Embryonic facial prominence (tissue), 1 donor: ENCODE measurements around the gene REC114.
"Not testable (repeated sequence)": the region's sequence is repeated elsewhere in the genome, so short reads cannot be mapped to it uniquely, and the experiment has no call there.

ENCODE experiments used
- DNase-seq: peaks from one replicate; pipeline ENCODE4 v3.0.0-alpha.2; 2016; ENCODE audit errors: extremely low spot score

Gene REC114

GRCh38 chr15:73527598-73527997 is 84.6 kb downstream of the REC114 start:
- no peak for DNase-seq

- no peak for DNase-seq
Observed at GRCh38 chr15:73530649-73531048, 87.7 kb downstream of the REC114 start.

- no peak for DNase-seq
Observed at GRCh38 chr15:73538123-73538522, 95.2 kb downstream of the REC114 start.

- DNase-seq = no peak
Observed at GRCh38 chr15:73538563-73539211, 95.7 kb downstream of the REC114 start.

GRCh38 chr15:73539212-73540128 is 96.5 kb downstream of the REC114 start:
- no peak for DNase-seq

- DNase-seq = no peak
Observed at GRCh38 chr15:73540161-73540560, 97.2 kb downstream of the REC114 start.

- DNase-seq = no peak
Observed at GRCh38 chr15:73541479-73541878, 98.5 kb downstream of the REC114 start.

GRCh38 chr15:73548925-73549324 is 106.0 kb downstream of the REC114 start:
- not testable (repeated sequence) for DNase-seq

GRCh38 chr15:73550190-73550589 is 107.2 kb downstream of the REC114 start:
- DNase-seq = no peak

- DNase-seq = no peak
Observed at GRCh38 chr15:73555080-73555479, 112.1 kb downstream of the REC114 start.

GRCh38 chr15:73558529-73558928 is 115.6 kb downstream of the REC114 start:
- no peak for DNase-seq

GRCh38 chr15:73560501-73561117 is 117.6 kb downstream of the REC114 start:
- DNase-seq = peak; percentile 70

GRCh38 chr15:73564255-73564654 is 121.3 kb downstream of the REC114 start:
- DNase-seq = no peak

- DNase-seq = no peak
Observed at GRCh38 chr15:73567020-73567419, 124.1 kb downstream of the REC114 start.

- DNase-seq = no peak
Observed at GRCh38 chr15:73568564-73569280, 125.8 kb downstream of the REC114 start.

GRCh38 chr15:73569361-73569760 is 126.4 kb downstream of the REC114 start:
- DNase-seq = no peak

GRCh38 chr15:73570355-73571032 is 127.5 kb downstream of the REC114 start:
- DNase-seq = no peak

- DNase-seq = no peak
Observed at GRCh38 chr15:73571346-73571745, 128.4 kb downstream of the REC114 start.

- DNase-seq = no peak
Observed at GRCh38 chr15:73572296-73572695, 129.3 kb downstream of the REC114 start.

- DNase-seq = no peak
Observed at GRCh38 chr15:73573037-73573436, 130.1 kb downstream of the REC114 start.

- DNase-seq = no peak
Observed at GRCh38 chr15:73573572-73573971, 130.6 kb downstream of the REC114 start.
